SK-N-SH treated with all-trans-retinoic acid at 6 μM for 48 hours (cell line): ENCODE measurements around the gene CFAP20DC.

Source experiments
- ARNTL ChIP-seq: fragments of 450-650 bp; formaldehyde crosslinking; IDR thresholded peaks from 2 replicates; pipeline ENCODE4 v1.5.0; 2020; ENCODE audit warnings: low read depth, mild to moderate bottlenecking, moderate library complexity, borderline replicate concordance
- ZFP30 ChIP-seq: fragments of 450-650 bp; formaldehyde crosslinking; IDR thresholded peaks from 2 replicates; pipeline ENCODE4 v1.5.0; 2022; ENCODE audit warnings: mild to moderate bottlenecking, moderate library complexity

GRCh38 chr3:59093521-59093920 lies 43.7 kb upstream of the CFAP20DC start:
- no peak for TF ChIP-seq ARNTL (CRISPR knock-in tag)
- TF ChIP-seq ZFP30 (CRISPR knock-in tag), result no peak
